HG03520 (cell line): ENCODE measurements around the gene SLC27A2.

Experiments used
- ATAC-seq: cut with Tn5 transposase; IDR thresholded peaks from one replicate; pipeline ENCODE4 v1.9.1; 2021; ENCODE audit warnings: mild to moderate bottlenecking, moderate library complexity; ENCODE audit not compliant: unreplicated experiment

The SLC27A2 gene

DNA sequence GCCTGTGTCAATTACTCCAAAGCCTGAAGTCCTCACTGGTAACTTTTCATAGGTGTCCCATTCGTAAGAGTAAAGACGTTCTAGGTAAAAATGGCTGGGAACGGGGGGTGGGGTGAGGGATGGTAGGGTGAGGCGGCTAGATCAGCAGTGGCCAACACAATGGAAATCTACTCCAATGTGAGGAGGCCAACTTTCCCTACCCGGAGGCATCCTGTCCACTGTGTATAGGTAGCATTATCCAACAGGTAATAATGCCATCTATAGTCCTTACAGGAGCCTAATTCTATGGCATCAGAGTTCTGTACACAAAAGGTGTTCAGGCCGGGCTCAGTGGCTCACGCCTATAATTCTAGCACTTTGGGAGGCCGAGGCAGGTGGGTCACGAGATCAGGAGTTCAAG, 54.4 kb downstream of the SLC27A2 start:
- no peak for ATAC-seq

DNA sequence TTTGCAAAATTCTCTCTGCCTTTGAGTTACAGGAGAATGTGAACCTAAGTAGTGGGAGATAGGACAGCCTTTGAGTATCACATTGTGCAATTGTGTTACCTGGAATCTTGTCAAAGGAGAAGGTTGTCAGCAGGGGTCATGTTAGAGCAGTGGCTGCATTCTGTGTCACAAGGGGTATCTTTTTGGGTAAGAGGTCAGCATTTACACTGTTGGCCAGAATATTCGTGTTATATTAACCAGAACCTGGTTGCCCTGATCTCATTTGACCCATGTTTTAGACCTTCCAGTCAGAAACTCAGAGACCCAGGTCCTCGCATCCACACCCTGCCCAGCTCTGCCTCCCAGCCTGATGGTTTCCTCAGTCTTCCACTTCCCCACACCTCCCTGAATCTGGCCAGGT, 56.3 kb downstream of the SLC27A2 start:
- no peak for ATAC-seq

DNA sequence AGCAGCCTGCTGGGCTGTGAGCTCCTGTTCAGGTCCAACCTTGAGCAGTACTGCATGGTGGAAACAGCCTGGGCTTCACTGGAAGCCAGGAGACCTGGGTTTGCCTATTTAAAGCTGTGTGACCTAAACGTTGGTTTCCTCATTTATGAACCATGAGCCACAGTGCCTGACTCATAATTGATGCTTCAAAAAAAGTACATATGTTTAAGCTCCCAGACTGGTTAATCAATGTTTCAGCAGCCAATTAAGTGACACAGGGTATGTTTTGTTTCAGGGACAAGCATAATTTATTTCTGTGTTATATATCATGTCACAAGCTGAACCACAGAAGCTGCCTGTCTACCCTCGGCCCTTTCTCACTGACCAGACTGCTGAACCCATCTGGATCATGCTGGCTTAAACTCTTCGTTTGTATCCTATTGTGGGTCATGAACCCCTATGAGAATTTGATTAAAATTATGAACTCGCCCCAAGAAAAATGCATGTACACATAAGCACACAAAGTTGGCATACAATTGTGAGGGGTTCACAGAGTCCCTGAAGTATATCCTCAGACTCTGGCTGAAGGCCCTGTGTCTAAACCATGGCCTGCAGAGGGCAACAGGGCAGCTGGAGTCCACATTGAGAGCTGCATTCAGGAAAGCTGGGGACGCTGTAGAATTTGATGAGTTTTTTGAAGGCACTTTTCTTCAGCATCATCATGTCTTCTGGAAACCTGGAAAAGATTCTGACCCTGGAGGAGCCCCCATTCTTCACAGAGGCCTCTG, 59.9 kb downstream of the SLC27A2 start:
- ATAC-seq, result no peak

DNA sequence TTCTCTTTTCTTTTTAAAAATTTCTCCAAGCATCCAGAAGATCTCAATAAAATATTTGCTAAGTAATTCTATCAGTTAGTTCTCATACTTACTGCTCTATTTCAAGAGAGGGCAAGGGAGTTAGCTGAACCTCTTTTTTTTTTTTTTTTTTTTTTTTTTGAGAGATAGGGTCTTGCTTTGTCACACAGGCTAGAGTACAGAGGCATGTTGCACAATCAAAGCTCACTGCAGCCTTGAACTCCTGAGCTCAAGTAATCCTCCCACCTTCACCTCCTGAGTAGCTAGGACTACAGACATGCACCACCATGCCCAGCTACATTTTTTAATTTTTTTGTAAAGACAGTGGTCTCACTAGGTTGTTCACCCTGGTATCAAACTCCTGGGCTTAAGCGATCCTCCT, 62.2 kb downstream of the SLC27A2 start:
- ATAC-seq, result no peak

- ATAC-seq, result no peak
Measured at GRCh38 chr15:50244959-50245624, 63.1 kb downstream of the SLC27A2 start.

GRCh38 chr15:50246631-50247030, 64.6 kb downstream of the SLC27A2 start:
- no peak for ATAC-seq

DNA sequence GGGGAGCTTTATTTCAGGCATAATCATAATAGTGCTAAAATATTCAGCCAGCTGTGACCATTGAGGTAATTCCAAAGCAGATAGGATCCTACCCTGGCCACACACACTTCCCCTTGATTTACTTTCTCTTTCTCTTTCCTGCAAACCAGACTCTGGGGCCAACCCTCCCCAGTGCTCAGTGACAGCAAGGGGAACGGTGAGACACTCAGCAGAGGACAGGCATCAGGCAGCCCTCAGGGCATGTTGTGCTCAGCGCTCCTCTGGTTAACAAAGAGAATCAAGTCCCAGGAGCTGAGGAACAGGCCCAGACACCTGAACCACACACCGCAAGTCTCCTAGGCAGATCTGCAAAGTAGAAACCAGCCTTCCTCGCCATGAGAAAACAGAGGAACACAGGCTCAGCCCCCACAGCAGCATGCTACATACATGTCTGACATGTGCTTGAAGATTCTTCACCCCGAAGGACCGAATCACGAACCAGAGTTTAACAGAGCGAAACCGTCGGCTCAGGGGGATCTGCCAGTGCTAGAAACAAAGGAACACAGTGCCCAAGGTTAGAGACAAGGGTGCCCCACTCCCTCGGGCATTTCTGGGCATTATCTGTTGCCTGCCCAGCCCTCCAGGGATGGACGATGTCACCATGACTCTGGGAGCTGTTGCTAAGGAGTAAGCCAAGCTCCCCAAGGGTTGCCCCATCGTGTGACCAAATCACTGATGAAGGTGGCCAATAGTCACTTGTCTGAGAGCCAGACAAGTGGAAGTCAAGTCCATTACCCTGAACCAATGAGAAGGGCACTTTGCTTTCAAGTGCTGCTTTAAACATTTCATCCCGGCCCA, 66.0 kb downstream of the SLC27A2 start:
- peak; percentile 76 for ATAC-seq

DNA sequence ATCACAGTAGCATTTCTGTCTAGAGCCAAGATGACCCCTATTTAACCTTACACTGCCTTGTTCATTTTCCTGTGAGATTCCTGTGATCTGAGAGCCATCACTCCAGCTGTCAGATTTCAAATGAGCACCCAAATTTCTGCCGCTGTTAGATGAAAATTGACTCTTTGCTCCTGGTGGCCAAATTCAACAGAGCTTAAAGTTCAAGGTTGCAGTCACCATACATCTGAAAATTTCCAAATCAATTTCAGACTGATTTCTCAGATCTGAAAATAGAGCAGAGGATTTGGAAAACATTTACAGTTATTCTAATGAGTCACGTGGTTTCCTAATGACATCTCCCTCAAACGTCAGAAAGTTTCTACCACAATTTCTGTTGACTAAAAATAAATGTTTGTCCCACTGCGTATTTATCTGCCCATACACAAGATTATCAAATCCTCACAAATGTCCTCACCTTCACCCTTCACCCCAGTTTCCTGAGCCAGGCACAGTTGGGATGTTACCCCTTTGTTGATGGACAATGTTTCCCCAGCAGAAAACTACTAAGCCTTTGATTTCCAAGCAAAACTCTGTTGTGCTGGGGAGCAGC, 67.1 kb downstream of the SLC27A2 start:
- no peak for ATAC-seq

DNA sequence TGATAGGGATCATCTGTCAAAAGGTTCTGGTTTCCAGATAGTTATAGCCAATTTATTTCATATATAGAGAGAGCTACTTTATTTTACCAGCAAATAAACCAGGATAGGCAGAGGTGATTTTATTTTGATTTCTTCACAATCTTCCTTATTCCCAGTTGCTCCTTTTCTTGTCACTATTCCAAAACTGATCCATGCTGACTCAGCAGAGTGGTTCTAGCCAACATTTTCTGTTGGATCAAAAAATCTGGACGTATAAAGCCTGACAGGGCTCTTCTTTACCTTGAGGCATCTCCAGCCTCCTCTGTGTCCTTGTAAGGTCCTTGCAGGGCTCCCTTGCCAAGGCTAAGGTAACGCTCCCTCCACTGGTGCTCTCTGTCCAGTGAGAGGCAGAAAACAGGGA, 67.7 kb downstream of the SLC27A2 start:
- ATAC-seq, result no peak

GRCh38 chr15:50250760-50251394, 68.9 kb downstream of the SLC27A2 start:
- no peak for ATAC-seq

- ATAC-seq, result no peak
Measured at GRCh38 chr15:50251638-50252182, 69.7 kb downstream of the SLC27A2 start.

DNA sequence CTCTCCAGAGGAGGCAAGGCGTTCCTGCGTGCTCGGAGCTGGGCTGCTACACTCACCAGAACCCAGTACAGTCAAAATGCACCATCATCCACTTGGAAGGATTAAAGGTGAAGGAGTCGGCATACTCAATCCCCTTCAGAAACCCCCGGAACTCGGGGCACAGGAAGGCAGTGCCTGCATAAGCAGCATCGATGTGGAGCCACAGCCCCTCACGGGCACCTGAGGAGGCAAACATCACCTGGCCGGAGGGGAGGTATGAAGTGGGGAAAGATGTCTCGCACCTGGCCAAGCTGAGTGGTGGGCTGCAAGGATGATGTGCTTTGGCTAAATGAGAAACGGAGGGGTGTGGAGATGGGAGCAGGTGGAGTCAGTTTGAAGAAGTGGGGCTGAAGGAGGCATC, 70.6 kb downstream of the SLC27A2 start:
- no peak for ATAC-seq

DNA sequence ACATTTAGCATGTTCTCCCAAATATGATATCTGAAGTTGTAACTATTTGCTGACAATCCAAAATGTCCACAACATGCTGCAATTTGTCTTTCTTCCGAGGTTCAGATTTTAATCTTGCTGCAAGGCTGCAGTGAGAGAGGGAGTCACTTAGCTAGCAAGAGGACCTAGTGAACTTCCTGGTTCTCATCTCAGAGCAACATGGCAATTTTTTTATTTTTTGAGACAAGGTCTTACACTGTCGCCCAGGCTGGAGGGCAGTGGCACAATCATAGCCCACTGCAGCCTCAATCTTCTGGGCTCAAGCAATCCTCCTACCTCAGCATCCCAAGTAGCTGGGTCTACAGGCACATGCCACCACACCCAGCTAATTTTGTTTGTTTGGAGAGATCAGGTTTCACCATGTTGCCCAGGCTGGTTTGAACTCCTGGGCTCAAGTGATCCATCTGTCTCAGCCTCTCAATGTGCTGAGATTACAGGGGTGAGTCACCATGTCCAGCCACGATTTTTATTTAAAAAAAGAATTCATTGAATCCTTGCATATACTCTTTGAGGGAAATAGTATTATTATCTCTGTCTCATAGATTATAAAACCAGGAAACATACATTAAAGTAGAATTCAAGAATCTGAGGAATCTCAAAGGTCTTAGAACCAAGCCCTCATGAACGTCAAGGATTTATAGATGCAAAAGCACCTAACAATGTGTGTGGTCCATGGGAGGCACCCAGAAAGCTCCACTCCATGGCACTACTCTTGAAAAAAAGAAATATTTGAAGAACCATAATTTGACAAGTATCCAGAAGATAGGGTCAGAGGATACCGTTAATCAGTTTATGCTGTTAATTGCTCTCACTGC, 74.4 kb downstream of the SLC27A2 start:
- ATAC-seq, result no peak

DNA sequence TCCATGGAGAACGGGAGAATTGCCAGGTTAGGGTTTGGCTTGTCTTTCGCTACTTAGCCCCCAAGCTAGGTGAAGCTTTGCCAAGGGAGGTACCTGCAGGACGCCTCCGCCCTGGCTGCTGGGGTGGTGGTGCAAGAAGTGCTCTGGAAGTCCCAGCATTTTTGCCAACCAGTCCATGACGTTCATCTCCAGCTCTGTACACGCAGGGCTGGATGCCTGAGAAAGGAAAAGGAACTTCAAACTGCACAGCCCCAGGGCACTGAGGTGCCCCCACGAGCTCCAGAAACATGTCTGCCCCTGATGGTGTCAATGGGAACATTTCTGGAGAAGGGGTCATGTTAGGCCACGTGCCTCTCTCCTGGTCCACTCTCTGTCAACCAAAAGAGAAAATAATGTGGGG, 75.3 kb downstream of the SLC27A2 start:
- no peak for ATAC-seq

DNA sequence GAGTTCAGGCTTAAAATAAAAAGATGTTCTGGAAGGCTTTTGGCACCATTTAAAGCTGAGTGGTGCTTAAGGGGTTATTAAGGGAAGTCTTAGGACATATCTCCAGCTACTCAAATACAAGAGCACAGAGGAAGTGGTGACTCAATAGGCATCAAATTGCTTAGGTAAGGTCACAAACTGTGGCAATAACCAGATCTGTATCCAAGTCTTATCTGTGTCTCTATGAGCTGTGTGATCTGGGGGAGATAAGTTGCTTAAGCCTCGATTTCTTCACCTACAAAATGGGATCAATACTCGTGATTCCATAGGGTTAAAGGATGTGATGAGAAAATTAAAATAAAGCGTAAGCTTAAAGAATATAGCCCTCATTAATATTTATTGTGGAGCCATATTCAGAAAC, 75.9 kb downstream of the SLC27A2 start:
- ATAC-seq, result no peak

- no peak for ATAC-seq
Measured at GRCh38 chr15:50259276-50259675, 77.3 kb downstream of the SLC27A2 start.

DNA sequence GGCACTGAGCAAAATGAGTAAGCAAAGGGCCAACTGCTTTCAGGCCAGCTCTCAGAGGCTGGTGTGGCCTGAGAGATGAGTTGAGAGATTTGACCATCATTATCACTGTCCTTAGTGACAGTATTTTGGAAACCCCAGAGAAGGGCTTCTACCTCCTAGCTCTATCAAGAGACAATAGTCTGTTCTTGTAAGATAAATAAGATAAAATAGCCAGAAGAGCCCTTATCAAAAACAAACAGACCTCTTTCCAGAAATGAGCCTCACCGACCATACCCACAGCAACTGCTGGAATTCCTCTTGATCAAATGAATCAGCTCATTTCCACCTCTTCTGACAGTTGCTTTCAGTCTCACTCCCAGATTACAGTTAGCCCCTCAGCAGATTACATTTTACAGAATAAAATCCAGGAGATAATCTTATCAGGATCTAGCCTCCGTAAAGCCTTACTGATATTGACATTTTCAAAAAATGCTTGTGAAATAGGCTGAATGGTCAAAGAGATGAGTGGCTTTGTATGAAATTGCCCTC, 79.0 kb downstream of the SLC27A2 start:
- peak; percentile 50 for ATAC-seq

DNA sequence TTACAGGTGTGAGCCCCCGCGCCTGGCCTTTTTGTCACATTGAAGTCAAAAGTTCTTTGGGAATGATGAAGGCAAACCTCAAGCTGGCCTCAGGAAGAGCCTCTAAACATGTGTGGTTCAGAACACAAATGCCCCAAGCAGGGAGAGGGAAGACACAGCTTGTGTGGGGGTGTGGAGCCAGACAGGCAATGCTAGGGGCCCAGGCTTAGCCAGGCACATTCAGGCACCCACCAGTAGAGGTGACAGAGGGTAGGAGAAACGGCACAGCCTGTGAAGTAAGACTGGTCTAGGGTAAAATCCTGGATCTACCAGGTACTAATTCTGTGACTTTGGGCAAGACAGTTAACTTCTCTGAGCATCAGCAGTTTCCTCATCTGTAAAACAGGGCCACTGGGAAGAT, 80.0 kb downstream of the SLC27A2 start:
- no peak for ATAC-seq

DNA sequence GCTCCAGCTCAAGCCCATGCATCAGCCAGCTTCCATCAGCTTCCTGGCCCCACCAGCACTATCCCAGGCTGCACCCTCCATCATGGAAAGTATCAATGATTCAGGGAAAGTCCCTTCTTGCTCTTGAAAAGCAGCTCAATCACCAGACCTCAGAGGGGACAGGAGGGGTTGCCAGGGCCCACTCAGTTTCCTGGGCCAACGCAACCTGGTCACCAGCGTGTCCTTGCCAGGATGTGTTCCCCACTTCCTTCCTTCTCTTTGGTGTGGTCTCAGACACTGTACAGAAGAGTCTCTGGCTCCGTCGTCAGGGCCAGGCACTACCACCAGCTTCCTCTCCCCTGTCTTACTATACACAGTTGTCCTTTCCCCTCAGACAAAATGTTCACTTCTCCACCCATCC, 80.5 kb downstream of the SLC27A2 start:
- ATAC-seq, result no peak
